Measurements from ENCODE around the gene RBM20.

GRCh38 chr10:110735620-110736027 lies 91.5 kb downstream of the RBM20 start:
- TF ChIP-seq CTCF (IDR thresholded peaks at IDR 0.05; ENCODE audit: poor library complexity) (no peak), EZH2phosphoT487 (IDR thresholded peaks at IDR 0.05; ENCODE audit: low read depth, severe bottlenecking, unreplicated experiment) (no peak)

All from hepatocyte (in vitro differentiated cells).